Cardiac fibroblast (primary cell): ENCODE data around the gene EEF1AKMT3.

ENCODE experiments used
- DNase-seq, 2 donors: peaks; one replicate each; pipeline versions ENCODE4 v3.0.0 to v3.0.0-alpha.2; 2010; ENCODE audit warnings: low read depth in 2 of 2
- H3K4me3 ChIP-seq, 2 donors: replicated peaks in 1 of 2; 1 replicate in 1 of 2; 2 replicates in 1 of 2; pipeline ENCODE4 v1.5.1; 2011; ENCODE audit warnings: low read depth in 2 of 2, low read length in 2 of 2, mild to moderate bottlenecking in 2 of 2, moderate library complexity in 1 of 2
- TF ChIP-seq, protein P1 (sequence below): IDR thresholded peaks from one replicate; pipeline ENCODE4 v1.5.1; 2011; ENCODE audit warnings: low read depth, mild to moderate bottlenecking, low read length, inconsistent platforms

Gene EEF1AKMT3

DNA sequence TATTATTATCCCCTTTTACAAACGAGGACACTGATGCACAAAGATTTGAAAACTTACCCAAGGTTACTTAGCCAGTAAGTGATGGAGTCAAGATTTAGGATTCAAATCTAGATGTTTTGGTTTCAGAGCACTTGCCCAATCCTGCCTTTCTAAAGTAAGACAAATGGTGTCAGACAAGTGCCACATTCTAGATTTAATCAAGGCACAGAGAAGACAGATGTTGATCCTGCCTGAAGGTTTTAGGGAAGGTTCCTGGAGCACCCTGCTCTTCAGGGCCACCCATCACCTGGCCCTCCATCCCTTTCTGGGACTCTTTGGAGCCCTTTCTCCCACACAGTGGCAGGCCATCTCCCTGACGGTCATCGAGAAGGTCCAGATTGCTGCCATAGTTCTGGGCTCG lies 14.6 kb upstream of the EEF1AKMT3 start:
- TF ChIP-seq, protein P1, sequence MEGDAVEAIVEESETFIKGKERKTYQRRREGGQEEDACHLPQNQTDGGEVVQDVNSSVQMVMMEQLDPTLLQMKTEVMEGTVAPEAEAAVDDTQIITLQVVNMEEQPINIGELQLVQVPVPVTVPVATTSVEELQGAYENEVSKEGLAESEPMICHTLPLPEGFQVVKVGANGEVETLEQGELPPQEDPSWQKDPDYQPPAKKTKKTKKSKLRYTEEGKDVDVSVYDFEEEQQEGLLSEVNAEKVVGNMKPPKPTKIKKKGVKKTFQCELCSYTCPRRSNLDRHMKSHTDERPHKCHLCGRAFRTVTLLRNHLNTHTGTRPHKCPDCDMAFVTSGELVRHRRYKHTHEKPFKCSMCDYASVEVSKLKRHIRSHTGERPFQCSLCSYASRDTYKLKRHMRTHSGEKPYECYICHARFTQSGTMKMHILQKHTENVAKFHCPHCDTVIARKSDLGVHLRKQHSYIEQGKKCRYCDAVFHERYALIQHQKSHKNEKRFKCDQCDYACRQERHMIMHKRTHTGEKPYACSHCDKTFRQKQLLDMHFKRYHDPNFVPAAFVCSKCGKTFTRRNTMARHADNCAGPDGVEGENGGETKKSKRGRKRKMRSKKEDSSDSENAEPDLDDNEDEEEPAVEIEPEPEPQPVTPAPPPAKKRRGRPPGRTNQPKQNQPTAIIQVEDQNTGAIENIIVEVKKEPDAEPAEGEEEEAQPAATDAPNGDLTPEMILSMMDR = no peak
- no peak overlapping the region for H3K4me3 ChIP-seq
- no peak for DNase-seq

DNA sequence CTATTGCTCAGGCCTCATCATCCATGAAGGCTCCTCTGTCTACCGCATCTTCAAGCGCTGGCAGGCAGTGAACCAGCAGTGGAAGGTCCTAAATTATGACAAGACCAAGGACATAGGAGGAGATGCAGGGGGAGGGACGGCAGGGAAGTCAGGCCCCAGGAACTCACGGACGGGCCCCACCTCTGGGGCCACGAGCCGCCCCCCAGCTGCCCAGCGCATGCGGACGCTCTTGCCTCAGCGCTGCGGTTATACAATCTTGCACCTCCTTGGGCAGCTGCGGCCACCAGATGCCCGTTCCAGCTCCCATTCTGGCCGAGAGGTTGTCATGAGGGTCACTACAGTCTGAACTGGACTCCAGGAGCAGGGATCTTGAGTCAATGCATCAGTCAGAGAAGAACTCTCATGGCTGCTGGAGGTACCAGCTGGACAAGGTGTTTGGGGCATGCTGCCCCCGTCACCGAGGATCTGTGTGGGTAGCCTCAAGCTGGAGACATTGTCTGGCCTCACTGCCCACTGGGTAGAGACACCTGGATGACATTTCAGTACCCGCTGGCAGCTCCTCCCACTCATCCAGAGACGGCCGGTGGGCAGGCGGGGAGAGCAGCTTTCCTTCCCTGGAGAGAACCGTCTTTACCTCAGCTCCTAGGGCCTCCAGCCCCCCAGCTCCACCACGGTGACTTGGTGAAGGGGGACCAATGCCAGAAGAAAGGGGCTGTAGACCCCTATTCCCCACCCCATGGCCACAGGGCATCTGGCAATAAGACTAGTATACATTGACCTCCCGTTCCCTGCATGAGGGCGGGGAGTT lies 13.7 kb upstream of the EEF1AKMT3 start:
- H3K4me3 ChIP-seq = no peak overlapping the region
- TF ChIP-seq, protein P1 = no peak
- DNase-seq = no peak

DNA sequence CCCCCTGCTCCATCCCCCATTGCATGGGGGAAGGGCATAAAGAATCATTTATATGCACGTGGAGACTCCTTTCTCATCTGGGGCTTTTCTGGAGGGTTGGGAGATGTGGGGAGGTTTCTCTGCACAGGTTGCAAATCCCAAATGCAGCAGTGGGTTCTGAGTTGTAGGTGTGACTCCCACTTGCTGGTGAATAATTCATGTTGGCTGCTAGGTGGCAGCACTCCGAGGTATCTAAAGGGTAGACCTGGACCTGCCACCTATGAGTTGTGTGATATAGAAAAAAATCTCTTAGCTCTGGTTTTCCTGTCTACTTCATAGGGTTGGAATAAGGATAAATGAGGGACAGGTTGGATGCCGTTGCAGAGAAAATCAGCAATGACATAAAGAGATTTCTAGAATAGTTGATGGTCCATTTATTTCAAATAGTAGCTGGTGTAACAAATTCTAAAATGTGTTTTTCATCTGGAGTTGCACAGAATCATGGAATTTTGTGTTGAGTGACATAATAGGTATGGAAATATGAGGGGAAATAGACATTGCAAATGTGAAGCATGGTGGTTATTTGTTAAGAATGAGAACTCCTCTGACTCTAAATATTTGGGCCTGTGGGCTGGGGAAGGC lies 12.9 kb upstream of the EEF1AKMT3 start:
- peak in 1 of 2 donors; percentile 34 for DNase-seq
- no peak overlapping the region for H3K4me3 ChIP-seq
- TF ChIP-seq, protein P1 = peak; percentile 48

DNA sequence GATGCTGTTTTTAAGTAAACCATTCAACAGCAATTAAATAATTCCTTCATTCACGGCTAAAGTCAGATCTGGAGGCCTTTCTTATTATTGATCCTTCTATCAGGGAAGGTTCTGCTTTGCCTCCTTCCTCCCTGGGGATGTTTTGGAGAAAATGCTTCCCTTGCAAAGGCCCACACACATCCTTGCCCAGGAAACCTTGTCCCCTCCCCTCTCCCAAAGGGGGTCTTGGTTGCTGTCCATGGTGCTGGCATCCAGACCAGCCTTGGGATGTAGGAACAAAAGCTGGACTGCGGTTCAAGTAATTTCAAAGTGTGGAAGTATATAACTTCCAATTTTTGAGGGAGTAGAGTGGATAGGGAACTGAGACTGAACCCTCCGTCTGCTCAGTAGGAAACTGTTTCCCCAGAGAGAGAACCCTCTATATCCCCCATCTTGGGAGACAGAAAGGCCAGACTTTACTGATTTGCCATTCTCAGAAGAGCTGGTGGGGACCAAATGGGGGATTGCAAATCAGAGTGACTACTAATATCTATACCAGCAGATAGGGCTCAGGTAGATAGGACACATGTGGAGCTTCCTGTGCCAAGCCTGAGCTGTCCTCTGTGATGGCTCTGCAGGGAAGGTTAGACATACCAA lies 11.9 kb upstream of the EEF1AKMT3 start:
- DNase-seq = no peak
- H3K4me3 ChIP-seq = no peak overlapping the region
- TF ChIP-seq, protein P1 = no peak

DNA sequence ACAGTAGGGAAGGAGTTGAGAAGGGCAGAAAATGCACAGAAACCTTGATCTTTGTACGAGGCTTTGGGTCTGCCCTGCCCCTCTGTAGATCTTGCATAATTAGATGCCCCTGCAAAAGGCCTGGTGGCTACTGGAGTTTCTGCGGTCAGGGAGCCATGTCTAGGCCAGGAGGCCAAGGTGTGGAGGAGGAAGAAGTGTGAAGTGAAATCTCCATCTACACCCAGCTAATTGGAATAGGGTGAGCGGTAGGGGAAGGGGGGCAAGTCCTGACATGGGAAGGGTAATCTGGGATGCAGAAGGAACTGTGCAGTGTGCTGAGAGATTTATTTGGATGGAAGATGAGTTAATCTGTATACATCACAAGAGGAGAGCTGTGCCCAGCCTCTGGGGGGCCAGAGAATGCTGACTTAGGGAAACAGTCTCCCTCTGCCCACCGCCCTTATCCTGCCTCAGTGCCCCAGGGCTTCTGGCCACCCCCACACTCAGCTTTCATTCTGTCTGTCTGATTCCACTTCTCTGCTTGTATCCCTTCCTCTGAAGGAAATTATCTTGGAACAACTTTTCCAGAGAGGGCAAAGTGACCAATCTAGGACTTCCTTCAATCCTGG lies 10.9 kb upstream of the EEF1AKMT3 start:
- TF ChIP-seq, protein P1 = no peak
- no peak overlapping the region for H3K4me3 ChIP-seq
- DNase-seq = no peak

DNA sequence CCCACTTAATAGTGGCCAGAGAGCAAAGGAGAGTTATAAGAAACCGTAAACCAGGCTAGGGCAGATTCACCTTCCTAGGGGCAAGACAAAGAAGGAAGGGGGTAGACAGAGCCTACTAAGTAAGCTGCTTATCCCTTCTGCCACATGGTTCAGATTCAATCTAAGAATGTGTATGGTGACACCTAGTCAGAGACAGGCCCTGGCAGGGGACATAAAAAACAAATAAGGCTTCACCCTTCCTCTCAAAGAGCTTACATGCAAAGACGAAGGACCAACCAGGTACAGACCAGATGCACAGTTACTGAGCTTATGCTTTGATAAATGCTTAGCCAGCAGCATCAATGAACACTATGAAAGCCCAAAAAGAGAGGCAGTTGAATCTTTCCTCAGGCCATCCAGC lies 10.0 kb upstream of the EEF1AKMT3 start:
- DNase-seq = no peak
- H3K4me3 ChIP-seq = no peak overlapping the region
- TF ChIP-seq, protein P1 = no peak
